HG02571 (cell line): Measurements from ENCODE around the gene PASD1.
"Not testable (repeated sequence)": the region's sequence is repeated elsewhere in the genome, so short reads cannot be mapped to it uniquely, and the experiment has no call there.

Source experiments
- ATAC-seq: cut with Tn5 transposase; IDR thresholded peaks from one replicate; pipeline ENCODE4 v1.9.1; 2021; ENCODE audit warnings: mild to moderate bottlenecking, moderate library complexity; ENCODE audit not compliant: unreplicated experiment

The PASD1 gene, protein sequence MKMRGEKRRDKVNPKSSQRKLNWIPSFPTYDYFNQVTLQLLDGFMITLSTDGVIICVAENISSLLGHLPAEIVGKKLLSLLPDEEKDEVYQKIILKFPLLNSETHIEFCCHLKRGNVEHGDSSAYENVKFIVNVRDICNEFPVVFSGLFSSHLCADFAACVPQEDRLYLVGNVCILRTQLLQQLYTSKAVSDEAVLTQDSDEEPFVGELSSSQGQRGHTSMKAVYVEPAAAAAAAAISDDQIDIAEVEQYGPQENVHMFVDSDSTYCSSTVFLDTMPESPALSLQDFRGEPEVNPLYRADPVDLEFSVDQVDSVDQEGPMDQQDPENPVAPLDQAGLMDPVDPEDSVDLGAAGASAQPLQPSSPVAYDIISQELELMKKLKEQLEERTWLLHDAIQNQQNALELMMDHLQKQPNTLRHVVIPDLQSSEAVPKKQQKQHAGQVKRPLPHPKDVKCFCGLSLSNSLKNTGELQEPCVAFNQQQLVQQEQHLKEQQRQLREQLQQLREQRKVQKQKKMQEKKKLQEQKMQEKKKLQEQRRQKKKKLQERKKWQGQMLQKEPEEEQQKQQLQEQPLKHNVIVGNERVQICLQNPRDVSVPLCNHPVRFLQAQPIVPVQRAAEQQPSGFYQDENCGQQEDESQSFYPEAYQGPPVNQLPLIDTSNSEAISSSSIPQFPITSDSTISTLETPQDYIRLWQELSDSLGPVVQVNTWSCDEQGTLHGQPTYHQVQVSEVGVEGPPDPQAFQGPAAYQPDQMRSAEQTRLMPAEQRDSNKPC

DNA sequence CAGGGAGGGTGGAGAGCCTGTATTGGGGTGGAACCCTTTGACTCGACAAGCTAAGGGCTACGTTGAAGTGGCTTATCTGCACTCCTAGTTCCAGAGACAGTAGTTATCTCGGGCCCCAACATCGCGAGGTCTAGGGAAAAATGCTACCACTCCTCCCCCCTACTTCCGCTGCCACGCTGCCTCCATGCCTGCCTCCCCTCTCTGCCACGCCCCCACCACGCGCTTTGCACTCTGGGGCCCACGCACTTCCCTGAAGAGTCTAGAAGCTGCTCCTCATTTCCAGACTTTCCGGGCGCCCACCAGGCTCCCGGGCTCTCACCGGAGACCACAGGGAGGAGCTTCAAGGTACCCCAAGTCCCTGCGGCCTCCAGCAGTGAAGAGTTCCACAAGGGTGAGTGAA lies at the start of gene PASD1:
PASD1 (plus strand) TSS at position 227 of the 400 bp plus-strand sequence. CDS start 37,879 bp downstream, outside the sequence.
- ATAC-seq, result no peak

DNA sequence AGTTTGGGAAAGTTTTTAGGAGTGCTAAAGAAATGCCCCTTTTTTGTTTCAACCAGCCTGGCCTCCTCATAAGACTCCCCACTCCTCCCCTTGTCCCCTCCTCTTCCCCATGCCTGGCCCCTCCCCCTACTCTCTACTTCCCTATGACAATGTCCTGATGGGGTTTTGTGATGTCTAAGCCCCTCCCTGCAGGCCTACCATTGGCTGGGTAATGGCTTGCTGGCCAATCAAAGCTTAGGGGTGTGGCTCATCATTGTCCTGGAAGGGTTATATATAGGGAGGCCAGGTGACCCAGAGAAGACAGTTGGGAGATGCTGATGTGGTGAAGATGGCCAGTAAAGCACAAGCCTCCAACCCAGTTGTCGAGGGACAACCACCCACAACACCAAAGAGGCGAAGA lies 48.2 kb upstream of the PASD1 start:
- ATAC-seq, result no peak

DNA sequence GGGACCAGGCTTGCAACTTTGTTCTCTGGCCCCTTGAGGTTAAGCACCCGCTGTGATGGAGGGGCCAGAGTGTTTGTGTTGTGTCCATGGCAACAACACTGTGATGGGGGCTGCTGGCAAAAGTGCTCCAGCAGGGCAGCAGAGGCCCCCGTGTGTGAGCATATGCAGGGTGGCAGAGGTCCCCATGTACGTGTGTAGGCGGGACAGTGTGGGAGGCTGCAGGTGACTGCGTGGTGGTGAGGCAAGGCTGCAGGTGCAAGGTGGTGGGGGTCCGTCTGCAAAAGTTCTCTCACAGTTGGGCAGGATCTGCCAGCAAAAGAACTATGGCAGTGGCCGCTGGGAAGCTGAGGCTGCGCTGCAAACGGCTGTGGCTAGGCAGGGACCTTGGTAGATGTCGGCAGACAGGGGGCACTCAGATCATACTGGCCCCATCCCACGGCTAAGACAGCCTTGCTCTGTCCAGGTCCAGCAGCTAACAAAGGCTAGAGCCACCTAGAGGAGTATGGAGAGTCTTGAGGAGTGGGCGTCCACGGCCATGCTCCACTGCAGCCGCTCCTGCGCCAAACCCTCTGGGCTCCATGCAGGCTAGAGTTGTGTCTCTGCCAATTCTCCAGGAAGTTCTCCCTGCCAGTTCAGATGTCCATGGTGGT lies 46.8 kb upstream of the PASD1 start:
- no peak for ATAC-seq

DNA sequence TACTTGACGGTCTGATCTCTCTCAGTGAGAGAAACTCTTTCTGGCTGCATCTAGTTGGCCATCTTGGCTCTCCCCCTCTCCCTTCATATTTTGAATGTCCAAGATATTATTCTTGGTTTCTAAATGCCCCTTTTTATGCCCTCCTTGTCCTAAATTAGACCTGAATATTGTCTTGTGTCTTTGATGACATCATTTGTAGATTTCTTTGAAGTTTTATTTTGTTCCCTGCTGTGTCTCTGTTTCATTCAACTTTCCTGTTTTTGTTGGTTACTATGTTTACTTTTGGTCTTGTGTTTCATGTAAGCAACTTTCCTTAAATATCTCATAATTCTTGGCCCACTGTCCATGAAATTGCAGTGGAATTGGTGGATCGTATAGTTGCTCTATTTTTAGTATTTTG lies 46.1 kb upstream of the PASD1 start:
- ATAC-seq, result no peak

DNA sequence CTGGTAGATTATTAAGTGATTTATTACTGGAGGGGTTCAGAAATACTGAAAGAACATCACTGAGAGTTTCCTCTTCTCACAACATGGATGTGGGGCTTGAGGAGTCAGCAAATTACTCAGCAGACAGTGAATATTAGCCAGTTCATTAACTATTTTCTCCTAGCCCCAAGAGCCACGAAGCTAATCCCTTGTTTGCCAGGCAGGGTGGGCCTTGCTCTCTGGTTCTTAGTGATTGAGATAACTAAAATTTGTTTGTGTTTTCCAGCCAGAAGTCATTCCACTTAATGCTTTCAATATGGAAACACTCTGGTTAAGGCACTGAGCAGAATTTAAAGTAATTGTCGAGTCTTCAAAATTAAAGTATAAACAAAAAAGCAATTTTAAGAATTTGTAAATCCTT lies 40.1 kb upstream of the PASD1 start:
- no peak for ATAC-seq

DNA sequence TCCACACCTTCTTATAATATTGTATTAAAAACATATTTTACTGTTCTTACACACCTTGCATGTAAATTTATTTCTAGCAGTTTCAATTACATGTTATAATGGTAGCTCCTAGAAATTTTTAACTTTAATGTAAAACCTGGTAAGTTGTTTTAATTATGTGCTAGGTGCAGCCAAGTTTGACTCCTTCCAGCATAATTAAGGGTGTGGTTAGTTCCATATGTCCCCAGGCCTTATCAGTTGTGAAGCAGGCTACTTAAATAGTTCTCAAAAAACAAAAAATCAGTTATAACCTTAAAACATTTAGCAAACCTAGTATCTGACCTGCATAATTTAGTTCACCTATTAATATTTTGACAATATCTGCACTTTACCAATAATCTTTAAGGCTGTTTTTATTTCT lies 26.9 kb upstream of the PASD1 start:
- ATAC-seq, result no peak

DNA sequence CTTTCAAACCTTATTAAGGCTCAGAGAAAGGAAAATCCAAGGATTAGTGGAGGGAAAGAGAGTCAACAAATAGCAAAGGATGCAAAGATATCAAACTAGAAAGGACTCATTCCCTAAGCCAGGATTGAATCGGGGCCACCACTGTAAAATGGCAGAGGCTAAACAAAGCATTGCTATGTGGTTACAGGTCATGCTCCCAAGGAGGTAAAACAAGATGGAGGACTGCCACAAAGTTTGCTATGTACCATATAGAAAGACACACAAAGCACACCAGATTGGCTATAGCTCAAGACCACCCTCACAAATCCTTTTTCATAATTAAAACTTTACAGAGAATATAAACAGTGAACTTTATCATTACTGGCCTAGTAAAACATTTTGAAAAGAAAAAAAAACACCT lies 25.9 kb upstream of the PASD1 start:
- no peak for ATAC-seq

DNA sequence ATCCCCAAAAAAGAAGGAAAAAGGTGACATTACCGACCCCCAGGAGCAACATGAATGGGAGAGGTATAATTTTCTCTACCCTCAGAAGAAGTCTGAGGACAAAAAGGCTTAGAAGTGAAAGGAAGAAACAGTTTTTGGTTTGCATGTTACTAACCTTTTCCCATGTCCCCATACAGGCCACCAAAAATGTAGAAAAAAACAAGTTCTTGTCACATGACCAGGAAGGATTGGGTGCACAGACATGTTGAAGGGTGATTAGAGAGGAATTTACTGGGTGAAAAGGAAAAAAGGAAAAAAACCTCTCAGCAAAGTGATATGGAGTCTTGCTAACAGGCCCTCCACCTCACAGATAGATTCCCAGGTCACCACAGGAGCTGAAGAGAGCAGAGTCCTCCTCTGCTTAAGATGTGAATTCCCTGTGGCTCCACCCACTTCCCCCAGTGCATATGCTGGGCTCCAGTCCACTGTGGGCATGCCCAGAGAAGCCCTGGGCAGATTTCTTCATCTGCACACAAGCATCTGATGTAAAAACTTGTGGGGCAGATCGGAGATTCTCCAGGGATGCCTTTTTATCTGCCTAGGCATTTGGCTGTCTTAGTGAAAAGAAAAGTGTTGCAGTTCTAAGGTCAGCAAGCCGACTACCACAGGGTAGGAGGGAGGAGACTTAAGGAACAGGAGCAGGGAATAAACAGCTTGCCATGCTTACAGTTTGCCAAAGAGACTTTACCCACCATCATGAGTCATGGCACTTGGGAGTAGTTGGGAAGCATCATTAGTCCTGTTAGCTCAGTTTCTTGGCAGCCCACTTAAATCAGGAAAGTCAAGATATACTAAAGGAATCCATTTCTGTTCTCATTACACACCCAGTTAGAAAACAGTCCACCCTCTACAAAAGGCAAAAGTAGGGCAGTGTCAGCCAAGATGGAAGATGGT lies 25.0 kb upstream of the PASD1 start:
- no peak for ATAC-seq

DNA sequence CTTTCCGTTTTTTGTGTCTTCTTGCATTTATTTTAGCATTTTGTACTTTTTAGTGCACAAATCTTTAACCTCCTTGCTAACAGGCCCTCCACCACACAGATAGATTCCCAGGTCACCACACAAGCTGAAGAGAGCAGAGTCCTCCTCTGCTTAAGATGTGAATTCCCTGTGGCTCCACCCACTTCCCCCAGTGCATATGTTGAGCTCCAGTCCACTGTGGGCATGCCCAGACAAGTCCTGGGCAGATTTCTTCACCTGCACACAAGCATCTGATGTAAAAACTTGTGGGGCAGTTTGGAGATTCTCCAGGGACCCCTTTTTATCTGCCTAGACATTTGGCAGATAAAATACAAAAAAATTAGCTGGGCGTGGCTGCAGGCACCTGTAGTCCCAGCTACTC lies 19.8 kb upstream of the PASD1 start:
- ATAC-seq, result no peak

DNA sequence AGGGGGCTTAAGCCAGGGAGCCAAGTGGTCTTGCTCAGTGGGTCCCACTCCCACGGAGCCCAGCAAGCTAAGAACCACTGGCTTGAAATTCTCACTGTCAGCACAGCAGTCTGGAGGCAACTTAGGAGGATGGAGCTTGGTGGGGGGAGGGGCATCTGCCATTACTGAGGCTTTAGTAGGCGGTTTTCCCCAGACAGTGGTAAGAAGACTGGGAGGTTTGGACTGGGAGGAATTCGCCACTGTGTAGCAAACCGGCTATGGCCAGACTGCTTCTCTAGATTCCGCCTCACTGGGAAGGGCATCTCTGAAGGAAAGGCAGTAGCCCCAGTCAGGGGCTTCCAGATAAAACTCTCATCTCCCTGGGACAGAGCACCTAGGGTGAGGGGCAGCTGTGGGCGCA lies 17.2 kb upstream of the PASD1 start:
- ATAC-seq, result not testable (repeated sequence)

DNA sequence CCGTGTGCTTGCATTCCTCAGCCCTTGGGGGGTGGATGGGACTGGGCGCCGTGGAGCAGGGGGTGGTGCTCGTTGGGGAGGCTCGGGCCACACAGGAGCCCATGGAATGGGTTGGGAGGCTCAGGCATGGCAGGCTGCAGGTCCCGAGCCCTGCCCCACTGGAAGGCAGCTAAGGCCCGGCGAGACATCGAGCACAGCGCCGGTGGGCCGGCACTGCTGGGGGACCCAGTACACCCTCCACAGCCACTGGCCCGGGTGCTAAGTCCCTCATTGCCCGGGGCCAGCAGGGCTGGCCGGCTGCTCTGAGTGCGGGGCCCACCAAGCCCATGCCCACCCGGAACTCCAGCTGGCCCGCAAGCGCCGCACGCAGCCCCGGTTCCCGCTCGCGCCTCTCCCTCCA lies 12.3 kb upstream of the PASD1 start:
- not testable (repeated sequence) for ATAC-seq

DNA sequence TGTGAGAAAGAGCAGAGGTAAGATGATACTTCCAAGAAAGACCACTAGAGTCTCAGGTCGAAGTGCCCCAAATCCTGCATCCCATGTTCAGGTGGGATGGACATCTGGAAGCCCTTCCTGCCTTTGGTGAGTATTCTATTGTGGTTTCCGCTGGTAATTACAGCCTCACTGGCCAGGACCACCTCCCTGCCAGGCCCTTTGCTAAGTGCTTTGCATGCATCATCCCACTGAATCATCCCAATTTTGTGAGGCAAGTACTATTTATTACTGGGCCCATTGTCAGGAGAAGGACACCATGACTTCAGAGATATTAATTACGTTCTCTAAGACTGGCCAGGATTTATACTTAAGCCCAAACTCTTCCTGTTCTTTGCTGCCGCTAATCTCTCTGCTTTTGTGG lies 10.7 kb upstream of the PASD1 start:
- ATAC-seq, result no peak

DNA sequence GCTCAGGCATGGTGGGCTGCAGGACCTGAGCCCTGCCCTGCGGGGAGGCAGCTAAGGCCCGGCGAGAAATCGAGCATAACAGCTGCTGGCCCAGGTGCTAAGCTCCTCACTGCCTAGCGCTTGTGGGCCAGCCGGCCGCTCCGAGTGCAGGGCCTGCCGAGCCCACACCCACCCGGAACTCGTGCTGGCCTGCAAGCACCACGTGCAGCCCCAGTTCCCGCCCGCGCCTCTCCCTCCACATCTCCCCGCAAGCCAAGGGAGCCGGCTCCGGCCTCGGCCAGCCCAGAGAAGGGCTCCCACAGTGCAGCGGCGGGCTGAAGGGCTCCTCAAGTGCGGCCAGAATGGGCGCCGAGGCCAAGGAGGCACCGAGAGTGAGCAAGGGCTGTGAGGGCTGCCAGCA lies 8.2 kb upstream of the PASD1 start:
- not testable (repeated sequence) for ATAC-seq

DNA sequence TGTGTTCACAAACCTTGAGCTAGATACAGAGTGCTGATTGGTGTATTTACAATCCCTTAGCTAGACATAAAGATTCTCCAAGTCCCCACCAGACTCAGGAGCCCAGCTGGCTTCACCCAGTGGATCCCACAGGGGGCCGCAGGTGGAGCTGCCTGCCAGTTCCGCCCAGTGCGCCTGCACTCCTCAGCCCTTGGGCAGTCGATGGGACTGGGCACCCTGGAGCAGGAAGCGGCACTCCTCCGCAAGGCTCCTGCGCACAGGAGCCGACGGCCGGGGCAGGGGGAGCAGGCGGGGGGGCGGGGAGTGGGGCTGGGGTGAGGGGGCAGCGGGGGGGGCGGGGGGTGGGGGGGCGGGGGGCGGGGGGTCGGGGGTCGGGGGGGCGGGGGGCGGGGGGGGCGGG lies 990 bp upstream of the PASD1 start:
- not testable (repeated sequence) for ATAC-seq

DNA sequence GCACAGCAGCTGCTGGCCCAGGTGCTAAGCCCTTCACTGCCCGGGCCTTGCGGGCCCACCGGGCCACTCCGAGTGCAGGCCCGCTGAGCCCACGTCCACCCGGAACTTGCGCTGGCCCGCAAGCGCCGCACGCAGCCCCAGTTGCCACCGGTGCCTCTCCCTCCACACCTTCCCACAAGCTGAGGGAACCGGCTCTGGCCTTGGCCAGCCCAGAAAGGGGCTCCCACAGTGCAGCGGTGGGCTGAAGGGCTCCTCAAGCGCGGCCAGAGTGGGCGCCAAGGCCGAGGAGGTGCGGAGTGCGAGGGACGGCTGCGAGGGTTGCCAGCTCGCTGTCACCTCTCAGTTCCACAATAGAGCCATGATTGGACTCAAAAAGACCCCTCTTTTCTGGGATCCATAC lies 472 bp upstream of the PASD1 start:
- ATAC-seq, result not testable (repeated sequence)

DNA sequence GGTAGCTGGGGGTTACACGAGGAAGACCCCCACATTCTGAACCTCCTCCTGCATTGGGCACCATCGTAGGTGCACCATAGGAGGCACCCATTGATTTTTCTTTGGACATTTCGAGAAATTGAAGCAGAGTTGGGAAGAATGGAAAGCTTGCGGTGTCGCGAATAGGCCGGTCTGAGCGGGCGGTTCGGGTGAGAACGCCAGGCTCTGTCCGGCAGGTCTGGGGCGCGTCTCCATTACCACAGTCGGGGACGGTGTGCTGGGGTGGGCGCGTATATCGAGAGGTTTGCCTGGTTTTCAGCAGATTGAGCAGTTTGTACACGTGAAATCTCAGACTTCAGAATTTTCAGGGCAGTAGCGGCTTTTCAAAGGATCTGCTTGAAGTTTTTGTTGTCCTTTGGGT lies 560 bp downstream of the PASD1 start:
- ATAC-seq, result no peak

DNA sequence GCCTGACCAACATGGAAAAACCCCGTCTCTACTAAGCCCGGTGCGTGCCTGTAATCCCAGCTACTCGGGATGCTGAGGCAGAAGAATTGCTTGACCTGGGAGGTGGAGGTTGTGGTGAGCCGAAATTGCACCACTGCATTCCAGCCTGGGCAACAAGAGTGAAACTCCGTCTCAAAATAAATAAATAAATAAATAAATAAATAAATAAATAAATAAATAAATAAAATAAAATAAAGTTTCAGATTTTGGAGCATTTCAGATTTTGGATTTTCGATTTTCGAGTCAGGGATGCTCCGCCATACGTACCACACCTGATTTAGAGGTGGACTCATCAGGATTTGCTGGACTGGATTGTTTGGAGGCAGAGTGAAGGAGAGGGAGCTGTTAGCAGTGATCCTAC lies 3.4 kb downstream of the PASD1 start:
- not testable (repeated sequence) for ATAC-seq

DNA sequence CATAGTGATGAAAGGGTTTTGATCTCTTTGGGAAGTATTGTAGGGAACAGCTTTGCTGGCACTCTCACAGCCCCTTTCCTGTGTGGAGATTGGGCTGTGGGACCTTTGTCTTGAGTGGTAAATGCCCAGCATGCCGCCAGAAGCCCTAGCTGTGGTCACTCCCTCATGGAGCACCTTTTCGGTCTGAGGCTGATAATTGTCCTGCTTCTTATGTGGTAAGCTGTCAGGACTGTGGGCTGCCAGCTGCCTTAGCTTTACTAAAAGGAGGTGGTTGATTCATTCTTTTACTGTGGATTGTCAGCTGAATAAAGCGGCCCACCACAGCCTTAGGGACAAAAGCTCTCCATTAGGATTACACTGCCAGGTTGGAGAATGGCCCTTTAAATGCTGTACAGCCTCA lies 7.1 kb downstream of the PASD1 start:
- ATAC-seq, result no peak

DNA sequence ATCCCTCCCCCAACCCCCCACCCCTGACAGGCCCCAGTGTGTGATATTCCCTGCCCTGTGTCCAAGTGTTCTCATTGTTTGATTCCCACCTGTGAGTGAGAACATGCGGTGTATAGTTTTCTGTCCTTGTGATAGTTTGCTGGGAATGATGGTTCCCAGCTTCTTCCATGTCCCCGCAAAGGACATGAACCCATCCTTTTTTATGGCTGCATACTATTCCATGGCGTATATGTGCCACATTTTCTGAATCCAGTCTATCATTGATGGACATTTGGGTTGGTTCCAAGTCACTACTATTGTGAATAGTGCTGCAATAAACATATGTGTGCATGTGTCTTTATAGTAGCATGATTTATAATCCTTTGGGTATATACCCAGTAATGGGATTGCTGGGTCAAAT lies 29.9 kb downstream of the PASD1 start:
- not testable (repeated sequence) for ATAC-seq

DNA sequence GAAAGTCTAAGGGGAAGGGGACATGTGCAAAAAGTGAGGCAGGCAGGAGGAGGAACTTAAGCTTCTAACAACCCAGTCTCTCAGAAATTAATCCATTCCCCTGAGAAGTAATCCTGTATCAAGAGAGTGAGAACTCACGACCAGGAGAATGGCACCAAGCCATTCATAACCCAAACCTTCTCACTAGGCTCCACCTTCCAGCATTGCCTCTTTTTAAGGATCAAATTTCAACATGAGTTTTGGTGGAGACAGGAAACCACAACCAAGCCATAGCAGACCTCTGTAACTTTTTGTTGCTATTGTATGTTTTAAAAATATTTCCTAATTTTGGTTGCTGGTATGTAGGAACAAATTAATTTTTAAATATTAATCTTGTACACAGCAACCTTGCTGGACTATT lies 32.8 kb downstream of the PASD1 start:
- no peak for ATAC-seq

DNA sequence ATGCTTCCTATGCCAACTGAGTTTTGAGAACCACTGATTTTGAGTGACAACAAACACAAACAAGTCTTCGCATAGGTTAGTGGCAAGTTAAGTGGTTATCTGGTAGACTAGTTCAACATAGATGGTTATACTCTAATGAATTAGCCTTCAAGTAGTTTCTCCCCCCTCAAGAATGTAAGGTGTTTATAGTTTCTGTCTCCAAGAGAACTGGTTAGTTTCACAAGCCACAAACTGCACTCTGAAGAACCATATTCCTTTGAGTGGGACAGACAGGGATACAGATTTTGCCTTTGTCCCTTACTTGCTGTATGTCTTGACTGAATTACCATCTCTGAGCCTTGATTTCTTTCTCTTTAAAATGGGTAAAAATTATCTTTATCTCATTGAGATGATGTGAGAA lies 41.5 kb downstream of the PASD1 start:
- ATAC-seq, result no peak
